H1 (cell line): ENCODE data around the gene CRYGB. TPM values are rescaled to one million over a fixed set of nuclear protein-coding genes. Genes with fewer than 3 reads are reported as not detected.

ENCODE experiments used
- CTCF ChIA-PET: fragments of 300-600 bp; sonication (Branson Sonifier 250); formaldehyde crosslinking; loops from one replicate; lab custom pipeline; 2021; ENCODE audit not compliant: partially characterized antibody; lab: Charles Lee
- POLR2A ChIA-PET: fragments of 300-600 bp; sonication (Branson Sonifier 250); formaldehyde crosslinking; loops from one replicate; lab custom pipeline; 2021; ENCODE audit warnings: inconsistent platforms; ENCODE audit not compliant: partially characterized antibody; lab: Charles Lee
- DNase-seq, 2 experiments: peaks; one replicate each; pipeline versions ENCODE4 v3.0.0 to v3.0.0-alpha.2; 2010 to 2022; ENCODE audit warnings: low spot score in 2 of 2, low read depth in 1 of 2, mixed read lengths in 1 of 2
- FAIRE-seq: peaks from 2 replicates; lab custom pipeline; 2011; peaks lifted over from hg19 to GRCh38; lab: Jason Lieb, UNC
- H2AFZ ChIP-seq: 2 replicates; pipeline ENCODE4 v1.8.1; 2012; ENCODE audit warnings: low read length, inconsistent platforms
- H2AK5ac ChIP-seq: 2 replicates; pipeline ENCODE4 v1.6.1; 2013; ENCODE audit warnings: low read depth, low read length
- H2BK120ac ChIP-seq: replicated peaks from 2 replicates; pipeline ENCODE3; 2013; ENCODE audit warnings: low read depth, low read length, inconsistent platforms
- H2BK12ac ChIP-seq: 2 replicates; pipeline ENCODE4 v1.6.1; 2013; ENCODE audit warnings: low read depth, low read length
- H2BK15ac ChIP-seq: 2 replicates; pipeline ENCODE4 v1.6.1; 2013; ENCODE audit warnings: low read length
- H2BK20ac ChIP-seq: 2 replicates; pipeline ENCODE4 v1.6.1; 2013; ENCODE audit warnings: low read length
- H2BK5ac ChIP-seq: 2 replicates; pipeline ENCODE4 v1.6.1; 2013; ENCODE audit warnings: low read depth, low read length
- H3K14ac ChIP-seq: 2 replicates; pipeline ENCODE4 v1.6.1; 2013; ENCODE audit warnings: inconsistent platforms; ENCODE audit not compliant: insufficient read length
- H3K18ac ChIP-seq: 2 replicates; pipeline ENCODE4 v1.6.1; 2013; ENCODE audit warnings: low read length; ENCODE audit errors: extremely low read depth
- H3K23ac ChIP-seq: 2 replicates; pipeline ENCODE4 v1.6.1; 2013; ENCODE audit warnings: inconsistent platforms; ENCODE audit not compliant: insufficient read length
- H3K23me2 ChIP-seq: 2 replicates; pipeline ENCODE4 v1.6.1; 2013; ENCODE audit warnings: low read depth, low read length
- H3K27ac ChIP-seq: 2 replicates; pipeline ENCODE4 v1.6.1; 2011; ENCODE audit warnings: low read depth, low read length, inconsistent platforms
- H3K27me3 ChIP-seq, 4 experiments: replicated peaks in 1 of 4; 1 replicate in 1 of 4; 2 replicates in 3 of 4; pipeline versions ENCODE4 v1.6.1 to v1.8.1; 2011 to 2013; ENCODE audit warnings: low read length in 3 of 4, mild to moderate bottlenecking in 3 of 4, inconsistent platforms in 2 of 4, mixed read lengths in 2 of 4, moderate library complexity in 1 of 4; ENCODE audit not compliant: control insufficient read depth in 3 of 4, insufficient read depth in 3 of 4; ENCODE audit errors: extremely low read depth in 1 of 4
- H3K36me3 ChIP-seq, 4 experiments: 2 replicates each; pipeline versions ENCODE4 v1.6.1 to v1.8.1; 2011 to 2013; ENCODE audit warnings: mild to moderate bottlenecking in 4 of 4, low read length in 3 of 4, moderate library complexity in 2 of 4, control low read depth in 1 of 4, inconsistent platforms in 1 of 4; ENCODE audit not compliant: insufficient read depth in 4 of 4, control insufficient read depth in 2 of 4
- H3K4ac ChIP-seq: replicated peaks from 2 replicates; pipeline ENCODE3; 2013; ENCODE audit warnings: low read length, low read depth, mixed read lengths, inconsistent platforms; ENCODE audit not compliant: insufficient read length
- H3K4me1 ChIP-seq, 4 experiments: replicated peaks in 1 of 4; 1 replicate in 1 of 4; 2 replicates in 3 of 4; pipeline versions ENCODE4 v1.6.1 to v1.8.1; 2011 to 2013; ENCODE audit warnings: low read length in 3 of 4, inconsistent platforms in 2 of 4, mixed read lengths in 1 of 4; ENCODE audit not compliant: insufficient read depth in 4 of 4, control insufficient read depth in 3 of 4
- H3K4me2 ChIP-seq, 2 experiments: 2 replicates each; pipeline versions ENCODE4 v1.6.1 to v1.8.1; 2011 to 2013; ENCODE audit warnings: low read depth in 2 of 2, low read length in 2 of 2, control low read depth in 1 of 2, inconsistent platforms in 1 of 2, mild to moderate bottlenecking in 1 of 2; ENCODE audit not compliant: insufficient read depth in 1 of 2
- H3K4me3 ChIP-seq, 4 experiments: fragments of 200-600, 300-600 bp in 1 of 4; sonication (generic), shearing (Covaris generic), sonication (Bioruptor Twin) in 1 of 4; 2 replicates each; pipeline versions ENCODE4 v1.5.1 to v1.8.1; 2011 to 2016; ENCODE audit warnings: low read length in 4 of 4, low read depth in 3 of 4, control low read depth in 2 of 4, inconsistent platforms in 2 of 4, mild to moderate bottlenecking in 2 of 4, mixed read lengths in 1 of 4, moderate library complexity in 1 of 4; ENCODE audit not compliant: insufficient read depth in 2 of 4; ENCODE audit errors: extremely low read depth in 1 of 4
- H3K56ac ChIP-seq: replicated peaks from 2 replicates; pipeline ENCODE3; 2013; ENCODE audit warnings: low read depth, mild to moderate bottlenecking, mixed read lengths, low read length, inconsistent platforms; ENCODE audit not compliant: insufficient read length
- H3K79me1 ChIP-seq: 2 replicates; pipeline ENCODE4 v1.6.1; 2013; ENCODE audit warnings: low read depth, low read length, control low read depth
- H3K79me2 ChIP-seq, 2 experiments: 2 replicates each; pipeline versions ENCODE4 v1.6.1 to v1.8.1; 2012 to 2013; ENCODE audit warnings: low read length in 2 of 2, mild to moderate bottlenecking in 2 of 2, inconsistent platforms in 1 of 2; ENCODE audit not compliant: insufficient read depth in 2 of 2, control insufficient read depth in 1 of 2
- H3K9ac ChIP-seq, 4 experiments: replicated peaks in 1 of 4; 1 replicate in 1 of 4; 2 replicates in 3 of 4; pipeline versions ENCODE4 v1.6.1 to v1.8.1; 2011 to 2013; ENCODE audit warnings: low read depth in 3 of 4, low read length in 3 of 4, control low read depth in 2 of 4, mild to moderate bottlenecking in 2 of 4, moderate library complexity in 2 of 4, inconsistent platforms in 1 of 4; ENCODE audit errors: extremely low read depth in 1 of 4
- H3K9me3 ChIP-seq, 2 experiments: 2 replicates each; pipeline versions ENCODE4 v1.6.1 to v1.8.1; 2012 to 2013; ENCODE audit warnings: mild to moderate bottlenecking in 2 of 2, moderate library complexity in 2 of 2, control low read depth in 1 of 2, inconsistent platforms in 1 of 2, low read depth in 1 of 2, low read length in 1 of 2, mixed read lengths in 1 of 2; ENCODE audit not compliant: insufficient read depth in 2 of 2
- H4K20me1 ChIP-seq, 2 experiments: replicated peaks in 1 of 2; 2 replicates each; pipeline versions ENCODE3 to v1.8.1; 2011 to 2013; ENCODE audit warnings: inconsistent platforms in 2 of 2, low read length in 2 of 2, mild to moderate bottlenecking in 1 of 2; ENCODE audit not compliant: insufficient read depth in 2 of 2, control insufficient read depth in 1 of 2
- H4K5ac ChIP-seq: 2 replicates; pipeline ENCODE4 v1.6.1; 2013; ENCODE audit warnings: low read length, low read depth, mixed read lengths, inconsistent platforms; ENCODE audit not compliant: insufficient read length
- H4K8ac ChIP-seq: 2 replicates; pipeline ENCODE4 v1.8.0; 2013; ENCODE audit warnings: mild to moderate bottlenecking, moderate library complexity, low read length, inconsistent platforms; ENCODE audit not compliant: insufficient read depth; ENCODE audit errors: extremely low read depth
- H4K91ac ChIP-seq: replicated peaks from 2 replicates; pipeline ENCODE3; 2013; ENCODE audit warnings: low read length, mixed read lengths, inconsistent platforms; ENCODE audit not compliant: insufficient read length
- ATF2 ChIP-seq: IDR thresholded peaks from 2 replicates; pipeline ENCODE4 v1.6.1; 2012; ENCODE audit warnings: low read length, inconsistent platforms
- CBX5 ChIP-seq: fragments of 300-800, 300-1000 bp; sonication (generic); IDR thresholded peaks from 2 replicates; pipeline ENCODE4 v1.7.1; 2016; ENCODE audit warnings: antibody characterized with exemption, low read length, low read depth
- CEBPB ChIP-seq: IDR thresholded peaks from 2 replicates; pipeline ENCODE4 v1.6.1; 2012; ENCODE audit warnings: low read depth, low read length
- CHD2 ChIP-seq: IDR thresholded peaks from 2 replicates; pipeline ENCODE4 v1.6.1; 2012; ENCODE audit warnings: low read length, improper control_type of control experiment
- FOSL1 ChIP-seq: IDR thresholded peaks from 2 replicates; pipeline ENCODE4 v1.6.1; 2011; ENCODE audit warnings: mild to moderate bottlenecking, low read depth, low read length, moderate library complexity; ENCODE audit not compliant: insufficient read depth
- KDM4A ChIP-seq: IDR thresholded peaks from one replicate; pipeline ENCODE4 v1.7.1; 2012; ENCODE audit warnings: low read depth, mild to moderate bottlenecking, moderate library complexity, low read length, inconsistent platforms; ENCODE audit not compliant: severe bottlenecking
- KDM5A ChIP-seq: fragments of 200-600 bp; IDR thresholded peaks from 2 replicates; pipeline ENCODE4 v1.7.1; 2012; ENCODE audit warnings: mild to moderate bottlenecking, low read length, inconsistent platforms, mixed read lengths
- SIX5 ChIP-seq: IDR thresholded peaks from 2 replicates; pipeline ENCODE4 v1.6.1; 2011; ENCODE audit warnings: mild to moderate bottlenecking, low read depth, low read length
- TBP ChIP-seq: IDR thresholded peaks from 2 replicates; pipeline ENCODE4 v1.6.1; 2011; ENCODE audit warnings: low read depth, low read length, improper control_type of control experiment
- YY1 ChIP-seq: IDR thresholded peaks from 2 replicates; pipeline ENCODE4 v1.6.1; 2011; ENCODE audit warnings: low read depth, mild to moderate bottlenecking, low read length
- WGBS, 2 experiments: shearing (Covaris generic) in 1 of 2; methylation state at CpG; one replicate each; pipeline versions ENCODE4 v1.1.6 to v1.1.7; 2013 to 2015; ENCODE audit warnings: low lambda C conversion rate in 2 of 2, mixed read lengths in 2 of 2, inconsistent platforms in 1 of 2, low coverage in 1 of 2, missing lambda C conversion rate in 1 of 2; ENCODE audit not compliant: insufficient replicate concordance in 2 of 2, insufficient coverage in 1 of 2, insufficient read length in 1 of 2; ENCODE audit errors: extremely low coverage in 1 of 2, missing lambda C conversion rate in 1 of 2; 5-methylcytosine and 5-hydroxymethylcytosine counted together
- long read RNA-seq, 2 experiments: library from RNA in 1 of 2; library from capped mRNA in 1 of 2; stranded (forward); transcript quantifications; one replicate each; pipeline ENCODE4 v2.0.0, GENCODE V29; 2021; ENCODE audit warnings: inconsistent platforms in 1 of 2
- polyA minus RNA-seq, 3 experiments: library from RNA; depleted of rRNA, polyadenylated mRNA; stranded (reverse); fragments of >200 nt; gene quantifications; 1 replicate in 2 of 3; 2 replicates in 1 of 3; pipeline ENCODE4 v1.2.3, GENCODE V29; 2011
- polyA plus RNA-seq, 7 experiments: library from polyadenylated mRNA; depleted of rRNA in 3 of 7; stranded (reverse) in 5 of 7; unstranded in 2 of 7; fragments of >200 nt in 5 of 7; fragments of 200-250 nt in 2 of 7; gene quantifications; 1 replicate in 5 of 7; 2 replicates in 1 of 7; 4 replicates in 1 of 7; pipeline versions ENCODE4 v1.2.1 to v1.2.3, GENCODE V29; 2011 to 2013; ENCODE audit warnings: missing spikeins in 2 of 7, mixed read lengths in 2 of 7
- total RNA-seq: library from RNA; stranded (reverse); fragmentation: NEBNext Ultra II Directional; extraction: Animal tissue kit (Norgen Biotek cat#: 25700); gene quantifications from 2 replicates; pipeline ENCODE4 v1.2.1, GENCODE V29; 2021

CRYGB gene
- total RNA-seq = not detected in 2 replicates
- 0.30 and 0.38 TPM in 2 replicates for polyA plus RNA-seq (2011; rRNA removed)
- 0.21 TPM for polyA plus RNA-seq (2011; cell fraction: cytosol; rRNA removed)
- not detected for polyA plus RNA-seq (2011; cell fraction: nucleus; rRNA removed)
- 0.33 TPM in 1 of 4 replicates, not detected in the others for polyA plus RNA-seq (2012, experiment 1 of 2)
- not detected for polyA plus RNA-seq (2012, experiment 2 of 2)
- 0.22 TPM for polyA plus RNA-seq (2013, experiment 1 of 2)
- 0.77 TPM for polyA plus RNA-seq (2013, experiment 2 of 2)
- not detected in 2 replicates for polyA minus RNA-seq (2011; rRNA and poly(A)+ RNA removed)
- not detected for polyA minus RNA-seq (2011; cell fraction: cytosol; rRNA and poly(A)+ RNA removed)
- not detected for polyA minus RNA-seq (2011; cell fraction: nucleus; rRNA and poly(A)+ RNA removed)
- long read RNA-seq, experiment 1 = 0 reads
- long read RNA-seq, experiment 2 = 0 reads

- Histone ChIP-seq H3K4me2 (no peak within 1 kb of the TSS), H3K56ac (no peak within 1 kb of the TSS), H3K79me2 (no peaks in the 10 kb centered on the region), H3K27ac (no peak within 1 kb of the TSS), H3K4me1 (0 out of 7 replicates have a peak, but pooled peaks cover 0 to 3% (median 0%) of the 10 kb centered on the region in 4 experiments), H2BK12ac (0 out of 2 replicates have a peak within 1 kb of the TSS, but pooled peaks have one; percentile 4), H2BK20ac (peak within 1 kb of the TSS; percentile 28; the same call in 1 of the 2 replicates), H4K20me1 (no peaks in the 10 kb centered on the region), H3K79me1 (no peaks in the 10 kb centered on the region), H4K5ac (no peak within 1 kb of the TSS), H2BK120ac (no peak within 1 kb of the TSS), H3K4me3 (no peak within 1 kb of the TSS), H3K18ac (no peak within 1 kb of the TSS), H2BK5ac (0 out of 2 replicates have a peak within 1 kb of the TSS, but pooled peaks have one; percentile 35), H3K9me3 (no peaks in the 10 kb centered on the region), H4K91ac (no peak within 1 kb of the TSS), H2BK15ac (no peak within 1 kb of the TSS), H3K4ac (no peak within 1 kb of the TSS), H3K36me3 (no peaks in the 10 kb centered on the region), H3K27me3 (no peaks in the 10 kb centered on the region; a peak in 1 of 7 replicates), H3K23me2 (no peaks in the 10 kb centered on the region), H2AFZ (peak within 1 kb of the TSS; percentile 81; the same call in 1 of the 2 replicates), H3K9ac (no peak within 1 kb of the TSS), H2AK5ac (no peak within 1 kb of the TSS), H3K23ac (no peak within 1 kb of the TSS), H4K8ac (peak within 1 kb of the TSS; percentile 64; the same call in 1 of the 2 replicates), H3K14ac (no peak within 1 kb of the TSS)
- DNase-seq (no peak), FAIRE-seq (no peak)
- CTCF ChIA-PET = interaction anchor here (0.6 to 6.5 kb wide), 7 partner anchors 12 to 1154 kb away, joined by 3 to 56 read pairs (median 3); no protein-coding TSS in a partner anchor
- 72% methylated on average over 6 of the region's 6 CpGs; no CpG with 5 or more reads in 1 of the 2 experiments for WGBS, 2 experiments
- POLR2A ChIA-PET = interaction anchor here (0.6 to 1.3 kb wide), 2 partner anchors 16 to 103 kb away, joined by 4 read pairs; no protein-coding TSS in a partner anchor
- TF ChIP-seq CBX5 = no peak
- no peak for TF ChIP-seq KDM4A
- no peak for TF ChIP-seq SIX5
- no peak for TF ChIP-seq FOSL1
- TF ChIP-seq ATF2 = no peak
- no peak for TF ChIP-seq TBP
- TF ChIP-seq YY1 = no peak
- no peak for TF ChIP-seq CHD2
- TF ChIP-seq KDM5A = no peak
- TF ChIP-seq CEBPB = no peak
These were observed at the start of gene CRYGB for GRCh38 chr2:208146006-208146405. Gene CRYGB (minus strand): TSS chr2:208146158. CDS start chr2:208146120, 38 bp downstream.
